ENCODE results near the gene KRTAP5-8.
"Not testable (repeated sequence)": the region's sequence is repeated elsewhere in the genome, so short reads cannot be mapped to it uniquely, and the experiment has no call there.

The KRTAP5-8 gene, protein sequence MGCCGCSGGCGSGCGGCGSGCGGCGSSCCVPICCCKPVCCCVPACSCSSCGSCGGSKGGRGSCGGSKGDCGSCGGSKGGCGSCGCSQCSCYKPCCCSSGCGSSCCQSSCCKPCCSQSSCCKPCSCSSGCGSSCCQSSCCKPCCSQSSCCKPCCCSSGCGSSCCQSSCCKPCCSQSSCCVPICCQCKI

DNA sequence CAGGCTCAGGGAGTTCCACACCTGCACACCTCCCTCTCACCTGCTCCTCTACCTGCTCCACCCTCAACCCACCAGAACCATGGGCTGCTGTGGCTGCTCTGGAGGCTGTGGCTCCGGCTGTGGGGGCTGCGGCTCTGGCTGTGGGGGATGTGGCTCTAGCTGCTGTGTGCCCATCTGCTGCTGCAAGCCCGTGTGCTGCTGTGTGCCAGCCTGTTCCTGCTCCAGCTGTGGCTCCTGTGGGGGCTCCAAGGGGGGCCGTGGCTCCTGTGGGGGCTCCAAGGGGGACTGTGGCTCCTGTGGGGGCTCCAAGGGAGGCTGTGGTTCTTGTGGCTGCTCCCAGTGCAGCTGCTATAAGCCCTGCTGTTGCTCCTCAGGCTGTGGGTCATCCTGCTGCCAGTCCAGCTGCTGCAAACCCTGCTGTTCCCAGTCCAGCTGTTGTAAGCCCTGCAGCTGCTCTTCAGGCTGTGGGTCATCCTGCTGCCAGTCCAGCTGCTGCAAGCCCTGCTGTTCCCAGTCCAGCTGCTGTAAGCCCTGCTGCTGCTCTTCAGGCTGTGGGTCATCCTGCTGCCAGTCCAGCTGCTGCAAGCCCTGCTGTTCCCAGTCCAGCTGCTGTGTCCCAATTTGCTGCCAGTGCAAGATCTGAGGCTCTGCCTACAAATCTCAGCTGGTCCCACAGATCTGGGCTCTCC lies at the start of gene KRTAP5-8:
Gene KRTAP5-8, plus strand, starts transcription at position 49 of the 689 bp plus-strand sequence. Its CDS starts 31 bp downstream, at position 80.
- H3K9me3 ChIP-seq; DNase-seq (ENCODE audit: low spot score in 2 of 2); H3K4me1 ChIP-seq; H3K36me3 ChIP-seq (replicated peaks); H3K4me3 ChIP-seq; in situ Hi-C loops (cut with MboI; ENCODE audit: low sequenced_read_pairs); H3K27me3 ChIP-seq (ENCODE audit: low read depth): not testable (repeated sequence)

DNA sequence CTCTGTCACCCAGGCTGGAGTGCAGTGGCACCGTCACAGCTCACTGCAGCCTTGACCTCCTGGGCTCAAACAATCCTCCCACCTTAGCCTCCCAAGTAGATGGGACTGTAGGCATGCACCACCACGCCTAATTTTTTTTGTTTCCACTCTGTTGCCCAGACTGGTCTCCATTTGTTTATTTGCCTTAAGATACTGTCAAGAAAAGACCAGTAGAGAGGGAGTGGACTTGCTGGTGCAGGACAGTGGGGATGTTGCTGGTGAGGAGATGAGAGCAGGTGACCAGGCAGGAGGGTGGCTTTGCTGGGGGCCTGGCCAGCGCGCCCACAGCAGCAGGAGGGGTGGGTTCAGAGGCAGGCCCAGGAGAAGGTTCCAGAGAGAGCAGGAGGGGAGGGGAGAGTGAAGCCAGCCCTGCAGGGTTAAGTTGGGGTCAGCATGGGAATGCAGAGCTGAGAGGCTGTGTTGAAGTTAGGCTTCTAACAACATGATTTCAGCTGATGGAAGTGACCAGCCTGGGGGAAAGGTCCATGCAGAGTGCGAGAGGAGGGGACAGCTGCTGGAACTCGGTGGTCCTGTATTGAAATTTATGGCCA lies 49.0 kb upstream of the KRTAP5-8 start:
- Histone ChIP-seq H3K4me3 (no peak overlapping the region), H3K36me3 (replicated peaks) (peaks cover 14% of the 10 kb centered on the region), H3K27me3 (ENCODE audit: low read depth) (no peaks in the 10 kb centered on the region), H3K4me1 (no peaks in the 10 kb centered on the region), H3K9me3 (no peaks in the 10 kb centered on the region)
- no peak for DNase-seq (ENCODE audit: low spot score in 2 of 2)
- in situ Hi-C loops (cut with MboI; ENCODE audit: low sequenced_read_pairs), result no loop called here

DNA sequence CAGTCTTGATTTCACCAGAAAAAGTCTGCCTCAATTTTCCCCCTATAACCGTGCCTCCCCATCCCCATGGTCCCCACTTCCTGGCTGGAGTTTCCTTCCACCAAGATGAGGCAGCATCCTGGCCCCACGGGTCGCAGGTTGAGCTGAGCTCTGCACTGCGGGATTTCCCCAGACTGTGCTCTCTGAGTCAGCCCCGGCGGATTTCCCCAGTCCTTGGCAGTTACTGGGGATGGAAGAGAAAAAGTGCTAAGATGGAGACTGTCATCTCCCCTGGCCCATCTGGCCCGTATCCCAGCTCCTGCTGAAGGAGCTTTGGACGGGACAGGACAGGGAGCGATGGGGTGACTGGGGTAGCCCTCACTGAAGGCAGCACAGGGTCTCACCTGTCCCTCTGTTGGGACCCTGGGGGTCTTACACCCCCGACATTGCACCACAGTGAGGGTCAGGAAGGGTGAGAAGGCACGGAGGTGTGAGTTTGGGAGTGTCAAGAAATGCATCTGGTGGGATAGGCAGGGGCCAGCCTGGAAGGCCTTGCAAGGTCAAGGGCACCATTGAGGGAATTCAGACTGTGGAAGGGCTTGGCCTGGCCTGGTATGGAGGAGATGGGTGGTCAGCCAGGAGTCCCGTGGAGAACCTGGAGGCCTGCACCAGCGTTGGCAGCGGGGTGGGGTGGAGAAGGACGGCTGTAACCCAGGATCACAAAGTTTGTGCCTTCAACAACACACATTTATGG lies 48.3 kb upstream of the KRTAP5-8 start:
- Histone ChIP-seq H3K9me3 (no peaks in the 10 kb centered on the region), H3K4me3 (no peak overlapping the region), H3K27me3 (ENCODE audit: low read depth) (no peaks in the 10 kb centered on the region), H3K4me1 (no peaks in the 10 kb centered on the region), H3K36me3 (replicated peaks) (peaks cover 12% of the 10 kb centered on the region)
- no peak for DNase-seq (ENCODE audit: low spot score in 2 of 2)
- in situ Hi-C loops (cut with MboI; ENCODE audit: low sequenced_read_pairs), result no loop called here

DNA sequence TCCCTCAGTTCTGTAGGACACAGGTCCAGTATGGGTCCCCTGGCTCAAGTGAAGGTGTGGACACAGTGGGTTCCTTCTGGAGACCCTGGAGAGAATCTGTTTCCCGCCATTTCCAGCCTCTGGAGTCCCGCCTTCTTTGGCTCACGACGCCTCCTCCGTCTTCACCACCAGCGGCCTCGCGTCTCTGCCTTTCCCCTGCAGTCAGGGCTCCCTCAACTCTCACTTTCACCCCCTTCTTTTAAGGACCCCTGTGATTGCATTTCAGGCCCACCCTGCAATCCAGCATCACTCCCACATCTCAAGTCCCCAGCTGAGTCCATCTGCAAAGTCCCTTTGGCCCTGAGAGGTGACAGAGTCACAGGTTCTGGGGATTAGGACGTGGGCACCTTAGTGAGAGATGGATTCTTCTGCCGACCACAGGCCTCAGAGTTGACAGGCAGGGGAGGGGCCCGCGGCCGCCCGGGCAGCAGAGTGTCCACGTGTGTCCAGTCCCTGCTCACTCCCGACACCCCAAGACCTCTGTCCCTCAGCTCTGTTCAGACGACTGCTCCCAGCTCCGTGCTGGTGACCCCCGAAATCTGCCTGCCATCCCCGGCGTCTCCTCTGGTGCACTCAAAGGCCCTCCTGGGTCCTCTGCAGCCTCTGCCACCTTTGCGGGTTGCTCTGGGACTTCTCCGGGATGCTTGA lies 47.6 kb upstream of the KRTAP5-8 start:
- in situ Hi-C loops (cut with MboI; ENCODE audit: low sequenced_read_pairs), result no loop called here
- H3K4me3 ChIP-seq, result no peak overlapping the region
- H3K27me3 ChIP-seq (ENCODE audit: low read depth), result no peaks in the 10 kb centered on the region
- DNase-seq (ENCODE audit: low spot score in 2 of 2), result no peak
- H3K36me3 ChIP-seq (replicated peaks), result peaks cover 12% of the 10 kb centered on the region
- H3K4me1 ChIP-seq, result no peaks in the 10 kb centered on the region
- no peaks in the 10 kb centered on the region for H3K9me3 ChIP-seq

DNA sequence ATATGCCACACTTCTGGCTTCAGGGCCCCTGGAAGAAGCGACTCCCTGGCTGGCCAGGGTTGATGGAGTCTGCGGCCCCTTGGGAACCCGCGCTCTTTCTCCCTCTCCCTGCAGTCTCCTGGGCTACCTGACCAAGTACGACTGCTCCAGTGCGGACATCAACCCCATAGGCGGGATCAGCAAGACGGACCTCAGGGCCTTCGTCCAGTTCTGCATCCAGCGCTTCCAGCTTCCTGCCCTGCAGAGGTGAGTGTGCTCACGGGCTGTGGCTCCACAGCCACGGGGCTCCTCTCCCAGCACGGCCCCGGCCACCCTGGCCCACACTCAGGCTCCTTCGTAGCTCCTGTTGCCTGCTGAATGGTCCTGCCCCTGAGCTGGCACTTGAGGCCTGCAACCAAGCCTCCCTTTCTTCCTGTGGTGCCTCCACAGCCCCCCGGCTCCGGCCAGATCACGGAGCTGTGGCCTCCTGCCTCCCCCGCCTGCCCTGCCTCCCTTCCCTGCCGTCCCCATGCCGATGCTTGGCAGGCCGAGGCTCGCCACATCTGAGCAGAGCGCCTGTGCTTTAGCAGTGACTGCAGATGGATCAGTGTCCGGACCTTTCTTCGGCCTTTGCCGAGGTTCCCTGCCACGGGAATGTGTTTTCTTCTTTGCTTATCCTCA lies 47.0 kb upstream of the KRTAP5-8 start:
- no peak for DNase-seq (ENCODE audit: low spot score in 2 of 2)
- Histone ChIP-seq H3K36me3 (replicated peaks) (peaks cover 12% of the 10 kb centered on the region), H3K4me3 (no peak overlapping the region), H3K27me3 (ENCODE audit: low read depth) (no peaks in the 10 kb centered on the region), H3K4me1 (no peaks in the 10 kb centered on the region), H3K9me3 (no peaks in the 10 kb centered on the region)
- in situ Hi-C loops (cut with MboI; ENCODE audit: low sequenced_read_pairs), result no loop called here

DNA sequence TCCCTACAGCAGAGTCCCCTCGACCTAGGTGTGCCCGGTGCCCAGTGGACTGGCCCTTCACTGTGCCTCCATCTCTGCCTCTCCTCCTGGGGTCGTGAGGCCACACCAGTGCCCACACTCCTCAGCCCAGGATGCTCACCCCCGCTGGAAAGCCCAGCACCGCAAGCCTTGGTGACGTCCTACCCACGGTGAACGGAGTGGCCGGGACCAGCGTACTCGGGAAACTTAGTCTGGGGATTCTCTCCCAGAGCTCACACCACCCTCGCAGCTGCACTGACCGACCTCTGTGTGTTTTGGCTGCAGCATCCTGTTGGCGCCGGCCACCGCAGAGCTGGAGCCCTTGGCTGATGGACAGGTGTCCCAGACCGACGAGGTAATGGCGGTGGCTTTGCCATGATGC lies 46.3 kb upstream of the KRTAP5-8 start:
- Histone ChIP-seq H3K4me3 (no peak overlapping the region), H3K9me3 (no peaks in the 10 kb centered on the region), H3K4me1 (no peaks in the 10 kb centered on the region), H3K27me3 (ENCODE audit: low read depth) (no peaks in the 10 kb centered on the region), H3K36me3 (replicated peaks) (peaks cover 12% of the 10 kb centered on the region)
- DNase-seq (ENCODE audit: low spot score in 2 of 2), result no peak
- in situ Hi-C loops (cut with MboI; ENCODE audit: low sequenced_read_pairs), result no loop called here

DNA sequence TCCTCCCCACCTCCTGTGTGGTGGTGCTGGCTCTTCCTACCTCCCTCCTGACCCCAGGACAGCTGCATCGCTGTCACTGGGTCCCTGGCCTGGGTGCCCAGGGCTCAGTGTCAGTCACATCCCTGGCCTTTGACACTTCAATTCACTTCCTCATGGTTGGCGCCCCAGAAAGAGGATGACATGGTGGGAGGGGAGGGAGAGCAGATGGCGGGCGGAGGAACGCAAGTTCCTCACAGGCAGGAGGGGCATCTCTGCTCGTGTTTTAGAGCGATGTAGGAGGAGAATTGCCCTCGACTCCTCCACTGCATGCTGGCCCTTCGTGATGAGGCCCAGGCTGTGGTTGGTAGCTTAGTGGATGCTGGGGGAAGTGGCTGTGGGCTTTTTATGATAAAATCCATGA lies 45.9 kb upstream of the KRTAP5-8 start:
- DNase-seq (ENCODE audit: low spot score in 2 of 2), result no peak
- Histone ChIP-seq H3K4me1 (no peaks in the 10 kb centered on the region), H3K4me3 (no peak overlapping the region), H3K9me3 (no peaks in the 10 kb centered on the region), H3K36me3 (replicated peaks) (peaks cover 12% of the 10 kb centered on the region), H3K27me3 (ENCODE audit: low read depth) (no peaks in the 10 kb centered on the region)
- in situ Hi-C loops (cut with MboI; ENCODE audit: low sequenced_read_pairs), result no loop called here

DNA sequence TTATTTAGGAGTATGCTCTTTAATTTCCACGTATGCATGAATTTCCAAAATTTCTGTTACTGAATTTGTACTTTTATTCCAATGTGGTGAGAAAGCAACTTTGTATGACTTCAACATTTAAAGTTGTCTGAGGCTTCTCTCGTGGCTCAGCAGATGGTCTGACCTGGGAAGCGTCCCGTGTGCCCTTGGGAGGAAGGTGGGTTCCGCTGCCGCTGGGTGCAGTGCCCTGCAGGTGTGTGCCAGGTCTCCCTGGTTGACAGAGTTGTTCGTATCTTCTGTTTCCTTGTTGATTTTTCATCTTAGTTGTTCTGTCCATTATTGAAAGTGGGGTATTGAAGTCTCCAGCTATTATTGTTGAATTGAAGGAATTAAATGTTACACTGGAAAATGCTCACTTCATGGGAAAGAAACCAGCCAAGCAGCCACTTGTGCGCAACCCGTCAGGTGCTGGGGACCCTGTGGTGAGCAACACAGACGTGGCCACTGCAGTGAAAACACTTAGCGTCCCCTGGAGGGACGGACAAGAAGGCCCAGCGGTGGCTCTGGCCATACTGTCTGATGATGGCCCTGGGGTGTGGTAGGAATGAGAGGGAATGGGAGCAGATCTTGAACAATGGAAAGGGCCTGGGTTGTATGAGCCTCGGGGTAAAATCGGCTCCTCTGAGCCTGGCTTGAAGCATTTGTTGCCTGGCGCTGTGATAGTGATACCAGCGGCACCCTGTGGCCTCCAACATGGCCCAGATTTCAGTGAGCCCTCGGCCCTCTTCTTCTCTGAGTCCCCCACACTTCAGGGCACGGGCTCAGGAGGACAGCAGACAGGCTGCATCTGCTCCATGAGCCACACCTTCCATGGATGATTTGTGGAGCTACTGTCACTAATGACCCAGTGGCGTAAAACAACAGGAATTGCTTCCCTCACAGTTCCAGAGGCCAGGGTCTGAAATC lies 42.3 kb upstream of the KRTAP5-8 start:
- peaks cover 17% of the 10 kb centered on the region for H3K36me3 ChIP-seq (replicated peaks)
- in situ Hi-C loops (cut with MboI; ENCODE audit: low sequenced_read_pairs), result no loop called here

DNA sequence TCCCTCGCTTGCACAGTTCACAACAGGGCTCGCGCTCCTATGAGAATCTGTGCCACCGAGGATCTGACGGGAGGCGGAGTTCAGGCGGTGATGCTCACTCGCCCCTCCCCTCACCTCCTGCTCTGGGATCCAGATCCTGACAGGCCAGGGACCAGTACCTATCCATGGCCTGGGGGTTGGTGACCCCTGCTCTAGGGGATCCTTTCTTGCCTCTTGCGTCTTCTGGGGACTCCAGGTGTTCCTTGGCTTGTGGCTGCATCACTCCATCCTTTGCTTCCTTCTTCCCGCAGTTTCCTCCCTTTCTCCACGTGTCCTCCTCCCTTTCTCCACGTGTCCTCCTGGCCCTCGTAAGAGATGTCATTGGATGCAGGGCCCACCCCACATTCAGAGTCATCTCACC lies 41.4 kb upstream of the KRTAP5-8 start:
- DNase-seq (ENCODE audit: low spot score in 2 of 2), result no peak
- H3K4me1 ChIP-seq, result no peaks in the 10 kb centered on the region
- H3K36me3 ChIP-seq (replicated peaks), result peaks cover 16% of the 10 kb centered on the region

More for the DNA sequence above, 42.3 kb upstream of the KRTAP5-8 start:
- DNase-seq (ENCODE audit: low spot score in 2 of 2), result no peak
- H3K9me3 ChIP-seq, result no peaks in the 10 kb centered on the region
- no peak overlapping the region for H3K4me3 ChIP-seq
- no peaks in the 10 kb centered on the region for H3K27me3 ChIP-seq (ENCODE audit: low read depth)
- no peaks in the 10 kb centered on the region for H3K4me1 ChIP-seq

DNA sequence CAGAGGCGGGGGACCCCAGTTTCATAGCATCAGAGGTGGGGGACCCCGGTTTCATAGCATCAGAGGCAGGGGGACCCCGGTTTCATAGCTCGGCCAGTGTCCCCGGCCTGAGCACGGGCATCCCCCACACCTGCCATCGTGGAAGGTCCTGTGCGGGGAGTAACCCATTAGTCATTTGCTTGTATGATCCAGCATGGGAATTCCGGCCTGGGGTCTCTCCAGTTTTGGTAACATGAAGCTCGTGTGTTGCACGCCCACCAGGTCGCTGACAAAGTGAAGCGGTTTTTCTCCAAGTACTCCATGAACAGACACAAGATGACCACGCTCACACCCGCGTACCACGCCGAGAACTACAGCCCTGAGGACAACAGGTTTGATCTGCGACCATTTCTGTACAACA lies 39.7 kb upstream of the KRTAP5-8 start:
- peaks cover 10% of the 10 kb centered on the region for H3K36me3 ChIP-seq (replicated peaks)
- no peaks in the 10 kb centered on the region for H3K27me3 ChIP-seq (ENCODE audit: low read depth)
- H3K4me3 ChIP-seq, result no peak overlapping the region
- H3K4me1 ChIP-seq, result no peaks in the 10 kb centered on the region
- no peak for DNase-seq (ENCODE audit: low spot score in 2 of 2)
- in situ Hi-C loops (cut with MboI; ENCODE audit: low sequenced_read_pairs), result no loop called here
- H3K9me3 ChIP-seq, result no peaks in the 10 kb centered on the region

More for the DNA sequence above, 41.4 kb upstream of the KRTAP5-8 start:
- Histone ChIP-seq H3K27me3 (ENCODE audit: low read depth) (no peaks in the 10 kb centered on the region), H3K4me3 (no peak overlapping the region), H3K9me3 (no peaks in the 10 kb centered on the region)
- in situ Hi-C loops (cut with MboI; ENCODE audit: low sequenced_read_pairs), result no loop called here

DNA sequence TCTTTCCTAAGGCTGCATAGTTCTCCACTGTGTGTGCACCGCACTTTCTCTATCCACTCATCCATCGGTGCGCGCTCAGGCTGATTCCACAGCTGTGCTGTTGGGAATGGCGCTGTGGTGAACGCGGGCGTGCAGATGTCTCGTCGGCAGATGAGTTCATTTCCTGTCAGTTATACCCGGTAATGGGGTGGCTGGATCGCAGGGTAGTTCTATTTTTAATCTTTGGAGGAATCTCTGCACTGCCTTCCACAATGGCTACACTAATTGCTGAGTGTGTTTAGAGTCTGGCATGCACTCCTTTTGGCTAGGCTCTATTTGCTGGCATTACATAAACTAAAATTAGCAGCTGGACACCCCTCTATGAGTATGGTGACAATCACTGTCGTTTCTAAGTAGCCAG lies 38.7 kb upstream of the KRTAP5-8 start:
- in situ Hi-C loops (cut with MboI; ENCODE audit: low sequenced_read_pairs), result no loop called here

DNA sequence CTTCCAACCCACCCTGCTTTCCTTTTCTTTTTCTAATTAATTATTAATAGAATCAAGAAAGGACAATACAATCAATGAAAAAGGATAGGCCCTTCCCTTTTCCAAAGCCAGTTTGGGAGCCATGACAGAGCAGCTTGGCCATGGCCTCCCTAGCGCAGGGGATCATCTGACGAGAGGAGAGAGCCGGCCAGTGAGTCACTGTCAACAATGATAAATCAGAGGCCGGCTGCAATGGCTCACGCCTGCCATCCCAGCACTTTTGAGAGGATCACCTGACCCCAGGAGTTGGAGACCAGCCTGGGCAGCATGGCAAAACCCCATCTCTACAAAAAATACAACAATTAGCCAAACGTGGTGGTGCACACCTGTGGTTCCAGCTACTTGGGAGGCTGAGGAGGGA lies 38.3 kb upstream of the KRTAP5-8 start:
- Histone ChIP-seq H3K4me3 (no peak overlapping the region), H3K27me3 (ENCODE audit: low read depth) (no peaks in the 10 kb centered on the region), H3K4me1 (no peaks in the 10 kb centered on the region), H3K36me3 (replicated peaks) (peaks cover 4% of the 10 kb centered on the region), H3K9me3 (no peaks in the 10 kb centered on the region)
- in situ Hi-C loops (cut with MboI; ENCODE audit: low sequenced_read_pairs), result no loop called here
- no peak for DNase-seq (ENCODE audit: low spot score in 2 of 2)

More for the DNA sequence above, 38.7 kb upstream of the KRTAP5-8 start:
- no peaks in the 10 kb centered on the region for H3K4me1 ChIP-seq
- H3K9me3 ChIP-seq, result no peaks in the 10 kb centered on the region
- H3K4me3 ChIP-seq, result no peak overlapping the region
- no peaks in the 10 kb centered on the region for H3K27me3 ChIP-seq (ENCODE audit: low read depth)
- H3K36me3 ChIP-seq (replicated peaks), result peaks cover 4% of the 10 kb centered on the region
- no peak for DNase-seq (ENCODE audit: low spot score in 2 of 2)
